ENCODE measurements around the gene ADRB2. TPM values are rescaled to one million over a fixed set of nuclear protein-coding genes. Genes with fewer than 3 reads are reported as not detected.

ADRB2 gene
- total and polyA plus RNA-seq, 4 donors, result 1.2 to 7.6 (median 3.8) TPM

GRCh38 chr5:148831590-148832565 is 5.5 kb downstream of the ADRB2 start (continued):
- TF ChIP-seq REST (IDR thresholded peaks at IDR 0.05), result no peak
- no peak for TF ChIP-seq SP1 (IDR thresholded peaks at IDR 0.05)
- no peak for TF ChIP-seq EGR1 (IDR thresholded peaks at IDR 0.05; ENCODE audit: low read depth in 2 of 2)
- no peak for TF ChIP-seq HNF4G (IDR thresholded peaks at IDR 0.05)

- Histone ChIP-seq H3K27me3 (ENCODE audit: control insufficient read depth in 4 of 4, insufficient read depth in 4 of 4, low read length in 3 of 4) (no peaks in the 10 kb centered on the region), H3K27ac (ENCODE audit: low read depth in 1 of 2, low read length in 2 of 2) (no peak overlapping the region), H3K4me3 (ENCODE audit: low read depth in 1 of 3, low read length in 3 of 3) (no peak overlapping the region), H3K9ac (ENCODE audit: low read depth in 1 of 2, low read length in 2 of 2) (no peak overlapping the region), H3K4me1 (ENCODE audit: control insufficient read depth in 4 of 4, insufficient read depth in 4 of 4, low read length in 3 of 4) (peaks cover 4 to 42% (median 32%) of the 10 kb centered on the region in 4 donors), H3K9me3 (ENCODE audit: control insufficient read depth in 4 of 4, low read length in 3 of 4) (no peaks in the 10 kb centered on the region), H3K36me3 (ENCODE audit: control insufficient read depth in 4 of 4, insufficient read depth in 3 of 4, low read depth in 1 of 4, low read length in 3 of 4) (no peaks in the 10 kb centered on the region)
- DNase-seq (ENCODE audit: low spot score), result no peak
- 47% methylated on average over 2 of the region's 2 CpGs for WGBS
- TF ChIP-seq RAD21 (IDR thresholded peaks at IDR 0.05), result no peak
Measured at GRCh38 chr5:148833122-148833521, 6.7 kb downstream of the ADRB2 start.

GRCh38 chr5:148833925-148834324 is 7.5 kb downstream of the ADRB2 start:
- Histone ChIP-seq H3K36me3 (ENCODE audit: control insufficient read depth in 4 of 4, insufficient read depth in 3 of 4, low read depth in 1 of 4, low read length in 3 of 4) (no peaks in the 10 kb centered on the region), H3K4me1 (ENCODE audit: control insufficient read depth in 4 of 4, insufficient read depth in 4 of 4, low read length in 3 of 4) (peaks cover 4 to 39% (median 32%) of the 10 kb centered on the region in 4 donors), H3K9ac (ENCODE audit: low read depth in 1 of 2, low read length in 2 of 2) (no peak overlapping the region), H3K4me3 (ENCODE audit: low read depth in 1 of 3, low read length in 3 of 3) (no peak overlapping the region), H3K27ac (ENCODE audit: low read depth in 1 of 2, low read length in 2 of 2) (no peak overlapping the region), H3K9me3 (ENCODE audit: control insufficient read depth in 4 of 4, low read length in 3 of 4) (no peaks in the 10 kb centered on the region), H3K27me3 (ENCODE audit: control insufficient read depth in 4 of 4, insufficient read depth in 4 of 4, low read length in 3 of 4) (no peaks in the 10 kb centered on the region)
- DNase-seq (ENCODE audit: low spot score), result no peak
- 94% methylated on average over 2 of the region's 2 CpGs for WGBS
- TF ChIP-seq RAD21 (IDR thresholded peaks at IDR 0.05) (no peak), NR2F2 (IDR thresholded peaks at IDR 0.05) (no peak), HNF4A (conservative IDR thresholded peaks at IDR 0.05) (no peak), YY1 (IDR thresholded peaks at IDR 0.05) (no peak), REST (IDR thresholded peaks at IDR 0.05) (no peak), HNF4G (IDR thresholded peaks at IDR 0.05) (no peak), JUND (IDR thresholded peaks at IDR 0.05) (no peak), CTCF (IDR thresholded peaks at IDR 0.05; ENCODE audit: low read depth, low read length, missing input control) (no peak), RXRA (IDR thresholded peaks at IDR 0.05) (no peak), SP1 (IDR thresholded peaks at IDR 0.05) (no peak), FOXA1 (IDR thresholded peaks at IDR 0.05) (no peak), ATF3 (IDR thresholded peaks at IDR 0.05) (no peak), ZBTB33 (IDR thresholded peaks at IDR 0.05) (no peak), FOXA2 (IDR thresholded peaks at IDR 0.05) (no peak), TAF1 (conservative IDR thresholded peaks at IDR 0.05) (no peak), MAX (IDR thresholded peaks at IDR 0.05) (no peak), GABPA (IDR thresholded peaks at IDR 0.05 in 1 of 2, conservative IDR thresholded peaks at IDR 0.05 in 1 of 2) (no peak)

Data from liver (tissue), 9 donors.